Peyer's patch (tissue), 4 donors: ENCODE results near the gene CYBB.

Experiments
- CTCF ChIP-seq, 6 experiments: fragments of 450-650 bp in 4 of 6; fragments of 200-600 bp in 2 of 6; sonication (generic) in 1 of 6; IDR thresholded peaks; one replicate each; pipeline ENCODE4 v1.5.1; 2017 to 2019; ENCODE audit warnings: antibody characterized with exemption in 6 of 6, mild to moderate bottlenecking in 3 of 6, moderate library complexity in 1 of 6
- POLR2A ChIP-seq, 2 donors: fragments of 450-650 bp; IDR thresholded peaks; one replicate each; pipeline ENCODE4 v1.5.1; 2017; ENCODE audit warnings: antibody characterized with exemption in 2 of 2, mild to moderate bottlenecking in 2 of 2, moderate library complexity in 2 of 2

- no peak for TF ChIP-seq CTCF (IDR thresholded peaks at IDR 0.05)
- no peak for TF ChIP-seq POLR2A (IDR thresholded peaks at IDR 0.05)
Observed at GRCh38 chrX:37840931-37841330, 61.1 kb downstream of the CYBB start.
